Endothelial cell of umbilical vein (primary cell): ENCODE results near the gene HADHB. TPM values are rescaled to one million over a fixed set of nuclear protein-coding genes. Genes with fewer than 3 reads are reported as not detected.
"Not testable (repeated sequence)": the region's sequence is repeated elsewhere in the genome, so short reads cannot be mapped to it uniquely, and the experiment has no call there.

Experiments
- BruUV-seq: library from RNA; stranded (reverse); fragments of 400-500 nt; replicated peaks from 2 replicates; lab custom pipeline; 2021; lab: Mats Ljungman, UMichigan
- CTCF ChIA-PET: fragments of 300-600, 350-600 bp; sonication (Branson Sonifier 250); formaldehyde crosslinking; loops from one replicate; lab custom pipeline; 2021; ENCODE audit warnings: antibody characterized with exemption, inconsistent platforms; lab: Charles Lee
- POLR2A ChIA-PET: fragments of 300-600, 350-600 bp; sonication (Branson Sonifier 250); formaldehyde crosslinking; loops from one replicate; lab custom pipeline; 2021; ENCODE audit warnings: antibody characterized with exemption, inconsistent platforms; lab: Charles Lee
- DNase-seq: peaks from one replicate; pipeline ENCODE4 v3.0.0-alpha.2; 2011; ENCODE audit warnings: low read depth, low spot score
- FAIRE-seq: peaks from 2 replicates; lab custom pipeline; 2011; peaks lifted over from hg19 to GRCh38; lab: Jason Lieb, UNC
- H2AFZ ChIP-seq: 2 replicates; pipeline ENCODE4 v1.6.0; 2012; ENCODE audit warnings: low read depth, low read length, control low read depth, inconsistent platforms
- H3K27ac ChIP-seq: 2 replicates; pipeline ENCODE4 v1.5.1; 2011; ENCODE audit warnings: low read depth, mild to moderate bottlenecking, control low read depth, low read length, moderate library complexity; ENCODE audit not compliant: insufficient read depth
- H3K27me3 ChIP-seq, 2 experiments: 2 replicates each; pipeline versions ENCODE4 v1.6.0 to v1.6.1; 2011; ENCODE audit warnings: low read length in 2 of 2, mixed read lengths in 1 of 2; ENCODE audit not compliant: control insufficient read depth in 2 of 2, insufficient read depth in 2 of 2
- H3K36me3 ChIP-seq, 2 experiments: 2 replicates in 1 of 2; 3 replicates in 1 of 2; pipeline ENCODE4 v1.5.1; 2011; ENCODE audit warnings: low read length in 2 of 2, mild to moderate bottlenecking in 1 of 2, moderate library complexity in 1 of 2; ENCODE audit not compliant: control insufficient read depth in 2 of 2, insufficient read depth in 2 of 2; ENCODE audit errors: extremely low read depth in 1 of 2
- H3K4me1 ChIP-seq: 3 replicates; pipeline ENCODE4 v1.5.1; 2011; ENCODE audit warnings: mild to moderate bottlenecking, low read length; ENCODE audit not compliant: control insufficient read depth, insufficient read depth; ENCODE audit errors: extremely low read depth
- H3K4me2 ChIP-seq: 2 replicates; pipeline ENCODE4 v1.6.1; 2011; ENCODE audit warnings: low read length, control low read depth, mixed read lengths; ENCODE audit not compliant: insufficient read depth
- H3K4me3 ChIP-seq, 3 experiments: fragments of 200-600 bp in 1 of 3; sonication (generic), shearing (Covaris generic) in 1 of 3; replicated peaks in 1 of 3; 2 replicates each; pipeline ENCODE4 v1.5.1; 2011 to 2016; ENCODE audit warnings: control low read depth in 3 of 3, low read length in 3 of 3, mild to moderate bottlenecking in 2 of 3, inconsistent platforms in 1 of 3, low read depth in 1 of 3, moderate library complexity in 1 of 3; ENCODE audit not compliant: insufficient read depth in 1 of 3
- H3K79me2 ChIP-seq: 2 replicates; pipeline ENCODE4 v1.6.0; 2012; ENCODE audit warnings: low read length, inconsistent platforms; ENCODE audit not compliant: control insufficient read depth, insufficient read depth
- H3K9ac ChIP-seq: replicated peaks from 2 replicates; pipeline ENCODE3; 2011; ENCODE audit warnings: low read length, control low read depth; ENCODE audit not compliant: insufficient read depth; ENCODE audit errors: extremely low read depth
- H3K9me1 ChIP-seq: replicated peaks from 3 replicates; pipeline ENCODE4 v1.6.0; 2011; ENCODE audit warnings: mild to moderate bottlenecking, low read length; ENCODE audit not compliant: control insufficient read depth, insufficient read depth; ENCODE audit errors: extremely low read depth
- H3K9me3 ChIP-seq: replicated peaks from 2 replicates; pipeline ENCODE4 v1.5.1; 2012; ENCODE audit warnings: low read length, inconsistent platforms; ENCODE audit not compliant: control insufficient read depth, insufficient read depth
- H4K20me1 ChIP-seq: replicated peaks from 2 replicates; pipeline ENCODE3; 2011; ENCODE audit warnings: mild to moderate bottlenecking, low read length; ENCODE audit not compliant: control insufficient read depth, insufficient read depth; ENCODE audit errors: extremely low read depth
- EZH2 ChIP-seq: IDR thresholded peaks from 2 replicates; pipeline ENCODE4 v1.6.1; 2012; ENCODE audit warnings: borderline replicate concordance, low read depth, mild to moderate bottlenecking, moderate library complexity, low read length, inconsistent platforms; ENCODE audit not compliant: severe bottlenecking
- FOS ChIP-seq: IDR thresholded peaks from 2 replicates; pipeline ENCODE4 v1.6.1; 2011; ENCODE audit warnings: mild to moderate bottlenecking, low read length, moderate library complexity, borderline replicate concordance; ENCODE audit not compliant: insufficient read depth
- GATA2 ChIP-seq: IDR thresholded peaks from 2 replicates; pipeline ENCODE4 v1.7.0; 2011; ENCODE audit warnings: low read depth, mild to moderate bottlenecking, moderate library complexity, mixed read lengths, low read length; ENCODE audit not compliant: insufficient read length, insufficient read depth
- JUN ChIP-seq: IDR thresholded peaks from 2 replicates; pipeline ENCODE4 v1.6.1; 2011; ENCODE audit warnings: borderline replicate concordance, low read depth; ENCODE audit not compliant: insufficient read length, insufficient read depth
- MYC ChIP-seq: IDR thresholded peaks from one replicate; pipeline ENCODE4 v1.6.1; 2011; ENCODE audit warnings: mild to moderate bottlenecking, low read depth, low read length
- POLR2A ChIP-seq: IDR thresholded peaks from 2 replicates; pipeline ENCODE4 v1.6.1; 2012; ENCODE audit warnings: low read depth, mild to moderate bottlenecking, control low read depth, low read length
- POLR2AphosphoS5 ChIP-seq: IDR thresholded peaks from 2 replicates; pipeline ENCODE4 v1.6.1; 2012; ENCODE audit warnings: low read depth, mild to moderate bottlenecking, control low read depth, low read length, moderate library complexity; ENCODE audit not compliant: insufficient read depth
- dilution Hi-C: fragments of 300-500 bp; cut with MboI; formaldehyde crosslinking; loops from one replicate; pipeline ENCODE4 v1.15.0; 2019; ENCODE audit warnings: low sequenced_read_pairs; ENCODE audit not compliant: extremely low pct_ligation_motif_present
- intact Hi-C: fragments of 100-400 bp; cut with micrococcal nuclease; formaldehyde crosslinking; loops from one replicate; pipeline ENCODE4 v1.10.0; 2022
- polyA plus RNA-seq, 4 experiments: library from polyadenylated mRNA; depleted of rRNA in 3 of 4; stranded (reverse) in 3 of 4; unstranded in 1 of 4; fragments of >200 nt; gene quantifications; 2 replicates each; pipeline versions ENCODE4 v1.2.1 to v1.2.3, GENCODE V29; 2011 to 2012; ENCODE audit warnings: missing spikeins in 1 of 4
- total RNA-seq: library from RNA; stranded (reverse); gene quantifications from 2 replicates; pipeline ENCODE4 v1.2.3, GENCODE V29; 2021
- TF ChIP-seq, protein P1 (sequence below), 2 donors: IDR thresholded peaks; 1 replicate in 1 of 2; 2 replicates in 1 of 2; pipeline ENCODE4 v1.5.1; 2011; ENCODE audit warnings: low read length in 2 of 2, mild to moderate bottlenecking in 2 of 2, moderate library complexity in 2 of 2, control low read depth in 1 of 2, inconsistent platforms in 1 of 2, low read depth in 1 of 2; ENCODE audit not compliant: insufficient read depth in 1 of 2; ENCODE audit errors: extremely low read depth in 1 of 2
- TF ChIP-seq, protein P2 (sequence below): IDR thresholded peaks from 2 replicates; pipeline ENCODE4 v1.6.1; 2011; ENCODE audit not compliant: insufficient read depth, insufficient read length

Gene HADHB
- total and polyA plus RNA-seq, 2 donors (not counting 3 experiments of a cell fraction or from before 2014, with no cell fraction given), result 92.9 to 100 TPM

DNA sequence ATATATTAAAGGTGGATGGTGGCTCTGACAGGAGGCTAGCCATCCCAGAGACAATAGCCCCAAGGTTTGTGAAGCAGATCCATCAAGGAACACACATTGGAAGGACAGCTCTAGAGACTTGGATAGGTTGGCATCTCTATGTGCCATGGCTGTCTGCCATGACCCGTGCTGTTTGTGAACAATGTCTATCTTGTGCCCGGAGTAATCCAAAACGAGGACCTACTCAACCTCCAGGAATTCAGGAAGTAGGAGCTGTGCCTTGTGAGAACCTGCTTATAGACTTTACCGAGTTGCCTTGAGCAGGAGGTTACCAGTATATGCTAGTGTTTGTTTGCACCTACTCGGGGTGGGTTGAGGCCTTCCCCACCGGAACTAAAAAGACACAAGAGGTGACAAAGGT is 58.1 kb downstream of the HADHB start:
- no peak overlapping the region for H3K27ac ChIP-seq
- no peak overlapping the region for H3K9ac ChIP-seq
- no peak for FAIRE-seq
- H3K27me3 ChIP-seq, result no peaks in the 10 kb centered on the region
- intact Hi-C loops, result no loop called here
- no peaks in the 10 kb centered on the region for H3K9me3 ChIP-seq
- dilution Hi-C loops, result no loop called here
- H3K79me2 ChIP-seq, result no peaks in the 10 kb centered on the region
- H2AFZ ChIP-seq, result no peak overlapping the region
- no peak overlapping the region for H3K4me3 ChIP-seq
- no peaks in the 10 kb centered on the region for H3K36me3 ChIP-seq
- H3K4me2 ChIP-seq, result no peak overlapping the region
- no peaks in the 10 kb centered on the region for H3K9me1 ChIP-seq
- TF ChIP-seq JUN (no peak), POLR2AphosphoS5 (no peak), MYC (no peak), POLR2A (no peak), FOS (no peak), GATA2 (no peak), EZH2 (no peak)
- TF ChIP-seq, protein P1, sequence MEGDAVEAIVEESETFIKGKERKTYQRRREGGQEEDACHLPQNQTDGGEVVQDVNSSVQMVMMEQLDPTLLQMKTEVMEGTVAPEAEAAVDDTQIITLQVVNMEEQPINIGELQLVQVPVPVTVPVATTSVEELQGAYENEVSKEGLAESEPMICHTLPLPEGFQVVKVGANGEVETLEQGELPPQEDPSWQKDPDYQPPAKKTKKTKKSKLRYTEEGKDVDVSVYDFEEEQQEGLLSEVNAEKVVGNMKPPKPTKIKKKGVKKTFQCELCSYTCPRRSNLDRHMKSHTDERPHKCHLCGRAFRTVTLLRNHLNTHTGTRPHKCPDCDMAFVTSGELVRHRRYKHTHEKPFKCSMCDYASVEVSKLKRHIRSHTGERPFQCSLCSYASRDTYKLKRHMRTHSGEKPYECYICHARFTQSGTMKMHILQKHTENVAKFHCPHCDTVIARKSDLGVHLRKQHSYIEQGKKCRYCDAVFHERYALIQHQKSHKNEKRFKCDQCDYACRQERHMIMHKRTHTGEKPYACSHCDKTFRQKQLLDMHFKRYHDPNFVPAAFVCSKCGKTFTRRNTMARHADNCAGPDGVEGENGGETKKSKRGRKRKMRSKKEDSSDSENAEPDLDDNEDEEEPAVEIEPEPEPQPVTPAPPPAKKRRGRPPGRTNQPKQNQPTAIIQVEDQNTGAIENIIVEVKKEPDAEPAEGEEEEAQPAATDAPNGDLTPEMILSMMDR (IDR thresholded peaks at IDR 0.05; ENCODE audit: extremely low read depth in 1 of 2, insufficient read depth in 1 of 2, low read depth in 1 of 2, low read length in 2 of 2), result no peak
- TF ChIP-seq, protein P2, sequence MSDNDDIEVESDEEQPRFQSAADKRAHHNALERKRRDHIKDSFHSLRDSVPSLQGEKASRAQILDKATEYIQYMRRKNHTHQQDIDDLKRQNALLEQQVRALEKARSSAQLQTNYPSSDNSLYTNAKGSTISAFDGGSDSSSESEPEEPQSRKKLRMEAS, result no peak
- peaks cover 15% of the 10 kb centered on the region for H3K4me1 ChIP-seq
- DNase-seq, result no peak
- H4K20me1 ChIP-seq, result no peaks in the 10 kb centered on the region
- BruUV-seq, result no TSS peak
- ChIA-PET POLR2A (no interaction called here), CTCF (no interaction called here)

GRCh38 chr2:26305094-26305493 is 60.4 kb downstream of the HADHB start:
- H3K79me2 ChIP-seq, H3K27me3 ChIP-seq, BruUV-seq, H2AFZ ChIP-seq, H3K4me2 ChIP-seq, H3K27ac ChIP-seq, H3K36me3 ChIP-seq, H3K9me1 ChIP-seq, FAIRE-seq, dilution Hi-C loops, DNase-seq, intact Hi-C loops, H3K4me1 ChIP-seq, H4K20me1 ChIP-seq, H3K4me3 ChIP-seq, H3K9ac ChIP-seq, POLR2A ChIA-PET, H3K9me3 ChIP-seq: not testable (repeated sequence)
- CTCF ChIA-PET, result interaction anchor here (0.7 kb wide), 1 partner anchor 81 kb away, joined by 3 read pairs; no protein-coding TSS in a partner anchor
